A204.1 (cell line): ENCODE measurements around the gene LHFPL6.

ENCODE experiments used
- FAIRE-seq: peaks from 2 replicates; lab custom pipeline; 2012; peaks lifted over from hg19 to GRCh38; lab: Jason Lieb, UNC

The LHFPL6 gene

GRCh38 chr13:39552246-39552645 is 50.7 kb downstream of the LHFPL6 start:
- FAIRE-seq, result no peak

- FAIRE-seq, result no peak
These were observed 52.1 kb downstream of the LHFPL6 start for GRCh38 chr13:39550931-39551330.

- no peak for FAIRE-seq
These were observed 55.9 kb downstream of the LHFPL6 start for GRCh38 chr13:39547108-39547507.

DNA sequence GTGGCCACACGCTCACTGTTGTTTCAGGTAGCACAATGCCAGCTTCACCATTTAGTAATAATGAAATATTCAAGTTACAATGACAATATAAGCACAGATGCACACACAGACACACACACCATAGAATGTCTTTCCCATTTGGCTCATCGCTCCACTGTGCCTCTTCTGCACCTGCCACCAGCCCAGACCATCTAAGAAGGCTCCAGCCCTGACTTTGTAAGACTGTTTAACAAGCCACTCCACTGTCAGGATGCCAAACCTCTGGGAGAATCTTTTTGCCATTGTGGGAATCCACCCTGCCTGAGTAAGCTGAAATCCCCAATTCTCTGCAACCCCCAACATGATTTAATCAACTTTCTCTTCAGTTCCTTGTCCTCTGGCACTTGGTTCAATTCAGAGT is 60.6 kb downstream of the LHFPL6 start:
- no peak for FAIRE-seq

DNA sequence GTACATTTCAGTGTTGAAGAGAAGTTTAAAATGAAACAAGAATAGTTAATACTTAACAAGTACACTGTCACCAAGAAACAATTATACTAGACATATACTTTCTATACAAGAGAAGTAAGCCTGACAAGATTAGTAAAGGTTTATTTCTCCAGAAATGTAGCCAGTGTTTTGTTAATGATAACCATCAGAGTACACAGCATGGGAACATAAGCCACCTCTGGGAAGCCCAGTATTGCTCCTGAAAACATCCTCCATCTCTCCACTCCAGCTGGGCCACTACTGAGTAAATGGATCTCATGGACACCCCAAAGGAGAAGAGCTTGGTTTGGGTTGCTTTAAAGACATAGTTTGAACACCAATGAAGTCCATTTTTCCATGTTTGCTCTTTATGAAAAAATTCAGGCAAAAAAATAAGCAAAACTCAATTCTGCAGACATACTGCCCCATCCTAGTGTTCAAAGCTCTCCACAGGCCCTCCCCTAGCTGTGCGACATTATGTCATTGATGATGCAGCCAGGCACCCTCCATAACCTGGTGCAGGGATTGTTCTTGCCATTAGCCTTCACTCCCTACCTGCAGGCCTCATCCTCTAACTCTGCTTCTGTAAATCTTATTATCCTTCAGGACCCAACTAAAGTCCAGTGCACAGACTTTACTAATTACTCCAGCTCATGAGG is 61.9 kb downstream of the LHFPL6 start:
- FAIRE-seq, result no peak

DNA sequence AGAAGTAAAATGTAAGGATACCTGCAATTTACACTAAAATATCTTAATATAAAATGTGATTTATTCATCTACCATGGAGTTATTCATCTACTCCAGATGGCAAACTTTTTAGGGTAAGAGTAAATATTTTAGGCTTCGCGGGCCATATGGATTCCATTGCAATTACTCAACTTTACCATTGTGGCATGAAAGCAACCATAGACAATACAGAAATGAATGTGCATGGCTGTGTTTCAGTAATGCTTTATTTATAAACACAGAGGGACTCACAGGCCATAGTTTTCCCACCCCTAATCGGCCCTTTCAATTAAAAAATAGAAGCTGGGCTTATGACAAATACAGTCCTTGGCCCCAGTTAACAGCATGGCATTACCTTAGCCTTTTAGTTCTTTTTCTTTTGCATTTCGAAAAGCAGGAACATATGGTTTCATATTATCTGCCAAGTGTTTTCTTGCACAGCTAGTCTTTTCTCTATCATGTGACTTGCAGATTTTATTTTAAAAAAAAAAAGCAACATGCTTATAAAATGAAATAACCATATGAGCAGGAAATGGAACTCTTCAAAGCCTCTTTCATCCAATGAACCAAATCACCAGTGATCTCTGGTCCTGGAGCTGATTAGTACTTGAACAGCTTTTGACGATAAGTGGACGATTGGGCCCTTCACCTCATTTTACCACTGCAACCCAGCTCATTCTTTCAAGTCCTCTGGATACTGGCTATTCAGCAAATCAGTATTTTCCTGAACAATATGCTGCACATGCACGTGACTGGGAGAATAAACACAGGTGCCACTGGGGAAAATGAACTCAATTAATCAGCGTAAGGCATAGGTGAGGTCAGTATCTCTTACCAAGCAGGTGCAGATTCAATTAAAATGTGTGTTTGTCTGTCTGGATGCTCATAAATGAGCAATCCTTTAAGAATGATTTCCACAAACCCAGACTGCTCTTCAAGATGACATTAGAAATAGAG is 63.9 kb downstream of the LHFPL6 start:
- no peak for FAIRE-seq

DNA sequence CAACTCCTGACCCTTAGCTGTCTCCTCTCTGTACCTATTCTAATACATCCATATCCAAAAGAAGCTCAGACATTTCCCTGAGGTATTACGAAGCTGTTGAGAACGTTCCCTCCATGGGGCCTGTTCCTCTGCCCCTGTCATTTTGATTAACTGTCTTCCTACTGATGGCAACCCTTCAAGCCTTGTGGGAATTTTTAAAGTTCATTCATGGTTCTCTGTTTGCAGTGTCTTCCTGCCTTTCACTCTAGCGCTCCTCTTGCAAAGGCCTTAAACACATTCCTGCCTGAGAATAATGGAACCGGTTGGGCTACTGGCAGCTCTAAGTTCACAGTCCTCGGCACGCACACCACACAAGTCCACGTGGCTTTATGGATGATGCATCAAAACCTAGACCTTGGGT is 66.1 kb downstream of the LHFPL6 start:
- no peak for FAIRE-seq

DNA sequence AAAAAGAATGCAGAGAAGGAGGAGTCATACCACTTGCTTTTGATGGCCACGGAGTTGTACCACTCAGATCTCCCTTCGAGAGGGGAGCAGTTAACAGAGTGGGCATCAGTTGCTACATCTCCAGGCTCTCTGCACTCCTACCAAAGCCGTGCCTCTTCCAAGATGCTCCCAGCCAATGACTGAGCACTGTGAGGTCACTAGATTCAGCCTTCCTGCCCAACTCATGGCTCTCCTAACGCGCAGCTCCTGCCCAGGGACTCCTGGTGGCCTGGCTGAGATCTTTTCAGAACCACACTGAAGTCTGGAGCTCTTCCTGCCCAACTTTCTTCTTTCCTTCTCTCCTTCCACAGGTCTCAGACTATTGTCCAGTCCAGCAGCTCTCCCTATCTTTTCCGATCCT is 66.7 kb downstream of the LHFPL6 start:
- no peak for FAIRE-seq

DNA sequence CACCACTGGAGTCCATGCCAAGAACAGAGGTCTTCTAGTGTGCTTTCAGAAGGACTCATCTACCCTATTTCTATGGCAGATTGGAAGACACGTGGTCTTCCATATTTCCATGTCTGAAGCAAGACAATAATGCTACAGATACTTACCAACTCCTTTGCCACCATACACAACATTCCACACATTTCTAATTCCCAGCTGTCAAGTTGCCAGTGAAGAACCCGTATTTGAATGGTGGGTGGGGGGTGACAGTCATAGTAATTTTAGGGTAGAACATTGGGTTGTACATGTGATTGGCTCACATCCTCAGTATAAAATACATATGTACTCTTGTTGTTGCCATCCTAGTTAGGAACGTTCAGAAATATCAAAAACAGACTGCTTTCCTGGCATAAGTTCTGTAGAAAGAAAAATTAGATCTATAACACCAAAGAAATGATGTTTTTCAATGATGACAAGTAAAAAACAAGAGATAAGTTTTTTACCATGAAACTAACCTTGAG is 69.3 kb downstream of the LHFPL6 start:
- no peak for FAIRE-seq

- FAIRE-seq, result no peak
These were observed 71.3 kb downstream of the LHFPL6 start for GRCh38 chr13:39531646-39532045.

GRCh38 chr13:39530916-39531315 is 72.1 kb downstream of the LHFPL6 start:
- no peak for FAIRE-seq

DNA sequence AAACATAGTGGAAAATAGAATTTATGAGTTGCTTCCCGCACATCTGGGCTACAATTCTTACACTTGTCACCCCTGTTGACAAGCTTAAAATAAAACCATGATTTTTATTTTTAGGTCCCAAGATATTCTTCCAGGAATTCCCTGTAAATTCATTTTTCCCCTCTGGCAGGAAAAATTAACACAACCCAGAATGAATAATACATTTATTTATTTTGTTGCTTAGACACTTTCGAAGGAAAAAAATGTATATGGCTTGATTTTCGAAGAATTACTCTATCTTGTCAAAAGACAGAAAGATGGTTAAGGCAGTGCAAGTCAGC is 74.4 kb downstream of the LHFPL6 start:
- no peak for FAIRE-seq

GRCh38 chr13:39527961-39528660 is 74.9 kb downstream of the LHFPL6 start:
- FAIRE-seq, result no peak

DNA sequence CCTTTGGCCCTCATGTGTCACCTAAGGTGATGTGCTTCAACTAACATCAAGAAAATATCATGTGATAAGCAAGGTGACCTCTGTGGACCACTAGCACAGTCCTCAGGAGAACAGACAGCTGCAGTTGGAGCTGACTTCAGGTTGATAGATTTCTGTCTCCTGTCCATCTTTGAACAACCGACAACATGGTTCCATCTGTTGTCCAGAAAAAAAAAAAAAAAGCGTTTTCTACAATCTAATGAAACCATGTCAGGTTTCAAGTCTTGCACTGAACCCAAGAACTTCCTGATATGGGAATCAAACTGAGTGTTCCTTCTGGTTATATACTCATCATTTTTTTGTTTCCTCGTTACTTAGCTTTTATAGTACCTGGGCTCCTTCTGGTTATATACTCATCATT is 75.7 kb downstream of the LHFPL6 start:
- no peak for FAIRE-seq

GRCh38 chr13:39526499-39526898 is 76.5 kb downstream of the LHFPL6 start:
- FAIRE-seq, result no peak

DNA sequence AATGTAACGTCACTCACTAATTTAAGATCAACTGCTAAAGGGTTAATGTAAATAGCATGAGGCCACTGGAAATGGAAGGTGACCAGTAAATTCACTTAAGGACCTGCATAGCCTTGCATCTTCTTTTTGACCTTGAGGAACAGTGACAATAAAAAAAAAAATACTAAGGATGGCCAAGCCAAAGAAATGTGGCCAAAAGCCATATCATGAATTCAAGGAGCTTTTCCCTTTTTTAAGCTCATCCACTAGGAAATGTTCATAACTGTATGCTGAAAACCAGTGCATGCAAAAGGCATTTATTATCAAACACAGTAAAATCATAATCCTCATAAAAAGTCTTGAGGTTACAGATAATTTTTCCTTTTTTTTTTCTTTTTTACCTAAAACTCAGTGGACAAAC is 77.5 kb downstream of the LHFPL6 start:
- no peak for FAIRE-seq

GRCh38 chr13:39524795-39525194 is 78.2 kb downstream of the LHFPL6 start:
- no peak for FAIRE-seq

- no peak for FAIRE-seq
These were observed 80.7 kb downstream of the LHFPL6 start for GRCh38 chr13:39522329-39522728.

- FAIRE-seq, result no peak
These were observed 81.3 kb downstream of the LHFPL6 start for GRCh38 chr13:39521701-39522100.

DNA sequence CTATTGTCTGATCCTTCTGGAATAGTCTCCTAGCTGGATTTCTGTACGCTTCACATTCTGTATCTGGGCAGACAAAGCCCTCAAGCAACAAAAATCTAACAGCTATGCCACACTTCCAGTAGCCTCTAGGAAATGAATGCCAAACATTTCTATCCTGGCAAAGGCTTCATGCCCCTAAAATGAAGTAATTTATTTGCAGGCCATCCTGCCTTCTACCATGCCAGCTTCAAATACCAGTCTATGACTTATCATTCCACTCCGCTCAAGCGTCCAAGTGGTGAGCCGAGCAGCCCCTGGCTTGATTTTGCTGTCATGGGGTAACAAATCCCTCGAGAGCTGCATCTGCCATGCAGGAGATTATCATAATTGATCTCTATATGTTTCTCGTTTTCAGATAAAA is 86.9 kb downstream of the LHFPL6 start:
- FAIRE-seq, result no peak

DNA sequence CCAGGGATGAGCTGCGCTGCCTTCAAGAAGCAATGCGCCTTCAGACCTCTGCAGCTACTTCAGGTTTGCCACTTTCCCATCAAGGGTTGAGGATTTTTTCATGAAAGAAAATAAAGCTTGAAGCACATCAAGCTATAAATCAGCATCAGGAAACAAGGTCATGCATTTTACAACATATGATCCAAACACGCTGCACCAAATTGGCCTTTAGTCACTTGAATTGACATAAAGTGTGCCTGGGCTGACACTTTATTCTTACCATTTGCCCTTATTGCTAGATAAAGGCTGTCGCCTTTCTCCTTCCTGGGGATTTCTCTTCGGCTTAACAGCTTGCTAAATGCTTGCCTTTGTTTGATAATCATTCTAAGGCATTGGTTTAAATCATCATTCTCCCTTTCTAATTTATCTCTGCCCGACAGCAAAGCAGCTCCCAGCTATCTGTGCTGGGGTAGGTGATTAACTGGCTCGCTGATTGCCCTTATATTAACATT is 87.7 kb downstream of the LHFPL6 start:
- no peak for FAIRE-seq

DNA sequence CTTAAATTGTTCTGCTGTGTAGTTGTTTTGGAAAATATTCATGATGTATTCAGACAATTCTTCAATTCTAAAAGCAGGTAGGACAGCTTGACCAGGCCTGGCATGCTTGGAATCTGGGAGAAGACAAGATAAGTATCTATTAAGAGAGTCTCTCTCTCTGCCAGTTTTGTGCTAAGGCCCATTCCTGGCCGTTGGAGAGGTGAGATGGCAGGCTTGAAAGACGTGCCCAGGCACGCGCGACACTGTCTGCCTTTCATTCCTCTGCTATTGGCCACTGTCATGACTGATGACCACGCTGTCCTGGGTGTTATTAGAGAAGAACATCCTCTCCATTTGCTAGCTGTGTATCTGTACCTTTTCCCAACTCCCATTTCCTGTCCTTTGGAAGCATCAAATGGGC is 90.3 kb downstream of the LHFPL6 start:
- FAIRE-seq, result no peak

GRCh38 chr13:39510316-39510695 is 92.7 kb downstream of the LHFPL6 start:
- FAIRE-seq, result no peak
